Testis (tissue), 3 donors: ENCODE data around the gene NAGK. TPM values are rescaled to one million over a fixed set of nuclear protein-coding genes. Genes with fewer than 3 reads are reported as not detected.
"Not testable (repeated sequence)": the region's sequence is repeated elsewhere in the genome, so short reads cannot be mapped to it uniquely, and the experiment has no call there.

ENCODE experiments used
- DNase-seq: peaks from one replicate; pipeline ENCODE4 v3.0.0-alpha.2; 2019
- H3K27ac ChIP-seq, 2 donors: fragments of 200-600 bp; sonication (generic); one replicate each; pipeline ENCODE4 v1.5.1; 2019
- H3K27me3 ChIP-seq: fragments of 200-600 bp; sonication (generic); one replicate; pipeline ENCODE4 v1.5.1; 2019
- H3K36me3 ChIP-seq: fragments of 200-600 bp; sonication (generic); one replicate; pipeline ENCODE4 v1.5.1; 2017; ENCODE audit warnings: low read depth; ENCODE audit errors: missing control alignments
- H3K4me1 ChIP-seq: fragments of 200-600 bp; sonication (generic); one replicate; pipeline ENCODE4 v1.5.1; 2019
- H3K4me3 ChIP-seq, 2 donors: fragments of 200-600 bp; sonication (generic); one replicate each; pipeline ENCODE4 v1.5.1; 2017 to 2019
- H3K9me3 ChIP-seq: fragments of 200-600 bp; sonication (generic); one replicate; pipeline ENCODE4 v1.5.1; 2017
- POLR2A ChIP-seq: fragments of 450-650 bp; IDR thresholded peaks from one replicate; pipeline ENCODE4 v1.6.1; 2017; ENCODE audit warnings: antibody characterized with exemption, mild to moderate bottlenecking, moderate library complexity
- WGBS, 2 donors: methylation state at CpG; one replicate each; pipeline ENCODE4 v1.1.5; 2018; 5-methylcytosine and 5-hydroxymethylcytosine counted together
- intact Hi-C: fragments of 100-400 bp; cut with DNase I; formaldehyde crosslinking; loops from one replicate; pipeline ENCODE4 v1.15.1; 2023; ENCODE audit warnings: low total_unique reads
- polyA plus RNA-seq: library from polyadenylated mRNA; stranded (reverse); fragments of 350-450 nt; fragmentation: Illumina TruSeq; extraction: RNeasy Lipid Tissue Mini Kit (QIAGEN cat#74804); gene quantifications from one replicate; pipeline ENCODE4 v1.2.3, GENCODE V29; 2014; ENCODE audit warnings: low read depth, low replicate concordance; ENCODE audit not compliant: insufficient read depth
- total RNA-seq, 2 donors: library from RNA; depleted of rRNA; stranded (reverse); fragments of >200 nt; gene quantifications; one replicate each; pipeline ENCODE4 v1.2.3, GENCODE V29; 2016
- TF ChIP-seq, protein P1 (sequence below), 3 experiments: fragments of 450-650 bp in 2 of 3; fragments of 200-600 bp in 1 of 3; sonication (generic) in 1 of 3; IDR thresholded peaks; one replicate each; pipeline ENCODE4 v1.5.1; 2016 to 2019; ENCODE audit warnings: antibody characterized with exemption in 3 of 3, mild to moderate bottlenecking in 2 of 3, moderate library complexity in 1 of 3

Gene NAGK
- total and polyA plus RNA-seq, 3 donors from 2014 or later = 77.5 to 153 (median 87.5) TPM

DNA sequence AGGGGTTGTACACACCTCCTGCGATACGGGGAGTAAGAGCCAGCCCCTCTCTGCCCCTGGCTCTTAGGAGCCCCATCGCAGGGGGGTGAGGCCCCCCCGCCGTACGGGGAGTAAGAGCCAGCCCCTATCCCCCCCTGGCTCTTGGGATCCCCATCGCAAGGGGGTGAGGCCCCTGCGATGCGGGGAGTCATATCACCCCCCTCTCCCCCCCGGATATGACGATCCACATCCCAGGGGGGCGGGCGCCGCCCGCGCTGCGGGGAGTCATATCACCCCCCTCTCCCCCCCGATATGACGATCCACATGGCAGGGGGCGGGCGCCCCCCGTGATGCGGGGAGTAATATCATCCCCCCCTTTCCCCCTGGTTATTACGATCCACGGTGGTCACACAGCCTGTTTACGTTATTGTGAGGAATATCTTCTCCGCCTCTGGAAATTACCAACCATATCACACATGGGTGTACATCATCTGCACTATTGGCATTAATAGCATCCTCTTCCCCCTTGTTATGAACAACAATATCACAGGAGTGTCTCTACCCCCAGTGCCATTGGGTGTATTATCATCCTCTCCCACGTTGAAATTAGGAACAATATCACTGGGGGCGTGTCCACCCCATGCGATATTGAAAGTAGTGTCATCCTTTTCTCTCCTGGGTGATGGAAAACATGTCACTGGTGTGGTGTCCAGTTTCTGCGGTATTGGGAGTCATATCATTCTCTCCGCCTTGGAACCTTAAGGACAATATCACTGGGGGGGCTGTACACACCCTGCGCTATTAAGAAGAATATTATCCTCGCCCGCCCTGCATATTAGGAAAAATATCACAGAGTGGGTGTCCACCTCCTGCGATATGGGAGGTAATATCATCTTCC lies 24.7 kb upstream of the NAGK start:
- no peak overlapping the region for H3K4me3 ChIP-seq
- intact Hi-C loops = no loop called here
- H3K27me3 ChIP-seq = no peaks in the 10 kb centered on the region
- WGBS, 2 donors = 62 to 68% methylated on average over 19 to 34 of the region's 36 CpGs
- no peaks in the 10 kb centered on the region for H3K9me3 ChIP-seq
- H3K27ac ChIP-seq = no peak overlapping the region
- H3K36me3 ChIP-seq = no peaks in the 10 kb centered on the region
- DNase-seq = no peak
- no peaks in the 10 kb centered on the region for H3K4me1 ChIP-seq
- TF ChIP-seq, protein P1, sequence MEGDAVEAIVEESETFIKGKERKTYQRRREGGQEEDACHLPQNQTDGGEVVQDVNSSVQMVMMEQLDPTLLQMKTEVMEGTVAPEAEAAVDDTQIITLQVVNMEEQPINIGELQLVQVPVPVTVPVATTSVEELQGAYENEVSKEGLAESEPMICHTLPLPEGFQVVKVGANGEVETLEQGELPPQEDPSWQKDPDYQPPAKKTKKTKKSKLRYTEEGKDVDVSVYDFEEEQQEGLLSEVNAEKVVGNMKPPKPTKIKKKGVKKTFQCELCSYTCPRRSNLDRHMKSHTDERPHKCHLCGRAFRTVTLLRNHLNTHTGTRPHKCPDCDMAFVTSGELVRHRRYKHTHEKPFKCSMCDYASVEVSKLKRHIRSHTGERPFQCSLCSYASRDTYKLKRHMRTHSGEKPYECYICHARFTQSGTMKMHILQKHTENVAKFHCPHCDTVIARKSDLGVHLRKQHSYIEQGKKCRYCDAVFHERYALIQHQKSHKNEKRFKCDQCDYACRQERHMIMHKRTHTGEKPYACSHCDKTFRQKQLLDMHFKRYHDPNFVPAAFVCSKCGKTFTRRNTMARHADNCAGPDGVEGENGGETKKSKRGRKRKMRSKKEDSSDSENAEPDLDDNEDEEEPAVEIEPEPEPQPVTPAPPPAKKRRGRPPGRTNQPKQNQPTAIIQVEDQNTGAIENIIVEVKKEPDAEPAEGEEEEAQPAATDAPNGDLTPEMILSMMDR (IDR thresholded peaks at IDR 0.05) = no peak
- no peak for TF ChIP-seq POLR2A

DNA sequence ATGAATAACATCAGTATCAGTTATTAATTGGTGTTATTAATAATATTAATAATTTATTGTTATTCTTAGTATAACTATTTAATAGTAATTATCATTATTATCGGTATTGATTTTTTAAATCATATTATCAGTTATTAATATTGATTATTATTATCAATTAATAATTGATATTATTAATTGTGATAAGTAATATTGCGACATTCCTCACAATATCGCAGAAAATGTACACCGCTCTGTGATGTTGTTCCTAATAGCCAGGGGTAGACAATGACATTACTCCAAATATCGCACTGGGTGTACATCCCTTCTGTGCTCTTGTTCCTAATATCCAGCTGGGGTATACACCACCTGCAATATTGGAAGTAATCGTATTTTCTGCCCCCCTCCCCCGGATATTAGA lies 23.3 kb upstream of the NAGK start:
- H3K9me3 ChIP-seq = no peaks in the 10 kb centered on the region
- DNase-seq = no peak
- H3K27me3 ChIP-seq = no peaks in the 10 kb centered on the region
- intact Hi-C loops = no loop called here
- WGBS, 2 donors = 78 to 83% methylated on average over 7 of the region's 7 CpGs
- TF ChIP-seq, protein P1 (IDR thresholded peaks at IDR 0.05) = no peak
- TF ChIP-seq POLR2A = no peak
- no peak overlapping the region for H3K27ac ChIP-seq
- H3K36me3 ChIP-seq = no peaks in the 10 kb centered on the region
- no peak overlapping the region for H3K4me3 ChIP-seq
- no peaks in the 10 kb centered on the region for H3K4me1 ChIP-seq

DNA sequence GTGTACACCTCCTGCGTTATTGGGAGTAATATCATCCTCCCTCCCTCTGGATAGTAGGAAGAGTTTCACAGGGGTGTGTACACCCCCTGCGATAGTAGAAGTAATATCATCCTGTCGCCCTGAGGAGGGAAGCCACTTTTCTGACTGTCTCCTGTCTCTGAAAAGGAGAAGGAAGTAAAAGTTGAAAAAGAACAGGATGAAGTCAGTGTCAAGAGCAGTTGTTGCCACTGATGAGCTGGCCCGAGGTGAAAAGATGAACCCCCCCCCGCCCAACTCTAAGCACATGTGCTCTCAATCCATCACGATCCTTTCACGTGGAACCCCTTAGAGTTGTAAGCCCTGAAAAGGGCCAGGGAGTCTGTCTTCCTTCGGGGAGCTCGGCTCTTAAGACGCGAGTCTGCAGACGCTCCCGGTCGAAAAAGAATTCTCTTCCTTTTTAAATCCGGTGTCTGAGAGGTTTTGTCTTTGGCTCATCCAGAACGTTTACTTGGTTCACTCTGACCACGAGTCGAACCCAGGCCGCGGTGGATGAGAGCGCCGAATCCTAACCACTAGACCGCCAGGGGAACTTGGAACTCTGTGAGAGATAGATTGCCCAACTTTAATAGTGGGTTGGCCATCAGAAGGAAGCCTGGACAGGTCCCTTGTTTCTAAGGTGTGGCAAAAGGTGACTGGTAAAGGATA lies 22.4 kb upstream of the NAGK start:
- Histone ChIP-seq H3K27me3 (no peaks in the 10 kb centered on the region), H3K4me3 (no peak overlapping the region), H3K27ac (no peak overlapping the region), H3K4me1 (no peaks in the 10 kb centered on the region), H3K9me3 (no peaks in the 10 kb centered on the region), H3K36me3 (no peaks in the 10 kb centered on the region)
- no peak for DNase-seq
- WGBS, 2 donors = 80 to 81% methylated on average over 23 of the region's 23 CpGs
- no peak for TF ChIP-seq POLR2A
- TF ChIP-seq, protein P1 (IDR thresholded peaks at IDR 0.05) = no peak
- intact Hi-C loops = no loop called here

DNA sequence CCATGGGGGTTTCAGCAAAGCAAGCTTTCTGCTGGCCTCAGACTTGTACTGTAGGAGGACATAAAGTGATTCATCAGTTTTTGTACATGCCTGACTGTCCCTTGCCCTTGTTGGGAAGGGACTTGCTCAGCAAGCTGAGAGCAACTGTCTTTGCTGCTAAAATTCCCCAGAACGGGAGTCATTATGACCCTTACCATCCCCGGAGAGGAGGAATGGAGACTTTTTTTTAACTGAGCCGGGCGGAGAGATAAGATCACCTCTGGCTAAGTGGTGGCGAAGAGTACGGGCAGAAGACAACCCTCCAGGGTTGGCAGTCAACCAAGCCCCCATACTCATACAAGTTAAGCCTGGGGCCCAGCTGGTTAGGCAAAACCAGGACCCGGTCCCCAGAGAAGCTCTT lies 20.4 kb upstream of the NAGK start:
- intact Hi-C loops = no loop called here
- Histone ChIP-seq H3K36me3 (no peaks in the 10 kb centered on the region), H3K4me3 (no peak overlapping the region), H3K27ac (no peak overlapping the region), H3K4me1 (no peaks in the 10 kb centered on the region), H3K9me3 (no peaks in the 10 kb centered on the region), H3K27me3 (no peaks in the 10 kb centered on the region)
- 62 to 83% methylated on average over 7 of the region's 7 CpGs for WGBS, 2 donors
- TF ChIP-seq, protein P1 (IDR thresholded peaks at IDR 0.05) = no peak
- no peak for TF ChIP-seq POLR2A
- DNase-seq = no peak

DNA sequence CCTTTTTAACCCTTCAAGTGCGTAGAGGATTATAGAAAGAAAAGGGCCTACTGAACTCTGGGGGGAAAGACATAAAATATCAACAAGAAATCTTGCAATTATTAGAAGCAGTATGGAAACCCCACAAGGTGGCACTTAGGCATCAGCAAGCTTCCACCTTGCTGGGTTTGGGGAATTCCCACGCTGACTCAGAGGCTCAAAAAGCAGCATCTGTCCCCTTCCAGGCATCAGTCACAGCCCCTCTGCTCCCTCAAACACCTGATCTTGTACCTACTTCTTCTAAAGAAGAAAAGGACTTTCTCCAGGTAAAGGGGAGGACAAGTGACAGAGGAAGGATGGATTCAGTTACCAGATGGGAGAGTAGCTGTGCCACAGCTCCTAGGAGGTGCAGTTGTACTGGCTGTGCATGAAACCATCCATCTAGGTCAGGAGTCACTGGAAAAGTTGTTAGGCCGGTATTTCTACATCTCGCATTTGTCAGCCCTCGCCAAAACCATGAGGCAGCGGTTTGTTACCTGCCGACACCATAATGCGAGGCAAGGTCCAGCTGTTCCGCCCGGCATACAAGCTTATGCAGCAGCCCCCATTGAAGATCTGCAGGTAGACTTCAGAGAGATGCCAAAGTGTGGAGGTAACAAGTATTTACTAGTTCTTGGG lies 18.6 kb upstream of the NAGK start:
- H3K4me3 ChIP-seq, intact Hi-C loops, DNase-seq, H3K4me1 ChIP-seq, H3K27ac ChIP-seq, H3K27me3 ChIP-seq, H3K9me3 ChIP-seq, H3K36me3 ChIP-seq: not testable (repeated sequence)
- 81 to 83% methylated on average over 3 to 10 of the region's 10 CpGs for WGBS, 2 donors

DNA sequence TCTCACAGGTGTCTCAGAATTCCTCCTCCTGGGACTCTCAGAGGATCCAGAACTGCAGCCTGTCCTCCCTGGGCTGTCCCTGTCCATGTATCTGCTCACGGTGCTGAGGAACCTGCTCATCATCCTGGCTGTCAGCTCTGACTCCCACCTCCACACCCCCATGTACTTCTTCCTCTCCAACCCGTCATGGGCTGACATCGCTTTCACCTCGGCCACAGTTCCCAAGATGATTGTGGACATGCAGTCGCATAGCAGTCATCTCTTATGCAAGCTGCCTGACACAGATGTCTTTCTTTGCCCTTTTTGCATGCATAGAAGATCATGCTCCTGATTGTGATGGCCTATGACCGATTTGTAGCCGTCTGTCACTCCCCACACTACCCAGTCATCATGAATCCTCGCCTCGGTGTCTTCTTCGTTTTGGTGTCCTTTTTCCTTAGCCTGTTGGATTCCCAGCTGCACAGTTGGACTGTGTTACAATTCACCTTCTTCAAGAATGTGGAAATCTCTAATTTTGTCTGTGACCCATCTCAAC lies 13.2 kb upstream of the NAGK start:
- not testable (repeated sequence) for H3K27me3 ChIP-seq
- WGBS, 2 donors = 70 to 86% methylated on average over 10 of the region's 10 CpGs

More for the DNA sequence above, 13.2 kb upstream of the NAGK start:
- H3K36me3 ChIP-seq, H3K9me3 ChIP-seq, H3K27ac ChIP-seq, H3K4me1 ChIP-seq, H3K4me3 ChIP-seq, intact Hi-C loops, DNase-seq: not testable (repeated sequence)
